HepG2 (cell line): ENCODE measurements around the gene SNUPN. TPM values are rescaled to one million over a fixed set of nuclear protein-coding genes. Genes with fewer than 3 reads are reported as not detected.

Experiments used
- NBN ChIP-seq: fragments of 450-650 bp; conservative IDR thresholded peaks from 2 replicates; pipeline ENCODE4 v1.6.1; 2017
- POLR2AphosphoS5 ChIP-seq: IDR thresholded peaks from 2 replicates; pipeline ENCODE4 v1.6.1; 2012; ENCODE audit warnings: low read depth, low read length
- RAD21 ChIP-seq: fragments of 450-650 bp; formaldehyde crosslinking; IDR thresholded peaks from 2 replicates; pipeline ENCODE4 v1.5.0; 2020; ENCODE audit warnings: mild to moderate bottlenecking
- SP4 ChIP-seq: sonication (generic); formaldehyde crosslinking; IDR thresholded peaks from 2 replicates; pipeline ENCODE4 v1.8.1; 2023; ENCODE audit warnings: mild to moderate bottlenecking, missing genetic modification reagents
- SRSF4 ChIP-seq: fragments of 200-400 bp; formaldehyde crosslinking; IDR thresholded peaks from one replicate; pipeline ENCODE4 v1.6.1; 2018; ENCODE audit warnings: mild to moderate bottlenecking, low read depth, low read length, moderate library complexity; ENCODE audit not compliant: poor library complexity, severe bottlenecking
- ZBTB38 ChIP-seq: sonication (generic); formaldehyde crosslinking; IDR thresholded peaks from 2 replicates; pipeline ENCODE4 v1.5.1; 2020; ENCODE audit warnings: mild to moderate bottlenecking, missing genetic modification reagents
- ZNF33A ChIP-seq: sonication (generic); formaldehyde crosslinking; IDR thresholded peaks from 2 replicates; pipeline ENCODE4 v1.5.1; 2020; ENCODE audit warnings: missing genetic modification reagents, mild to moderate bottlenecking, moderate library complexity, borderline replicate concordance
- ZNF431 ChIP-seq: sonication (generic); formaldehyde crosslinking; IDR thresholded peaks from 2 replicates; pipeline ENCODE4 v1.9.0; 2022; ENCODE audit warnings: missing genetic modification reagents, low read depth, mild to moderate bottlenecking, borderline replicate concordance
- ZNF629 ChIP-seq: sonication (generic); formaldehyde crosslinking; conservative IDR thresholded peaks from 2 replicates; pipeline ENCODE4 v1.5.0; 2020; ENCODE audit warnings: missing genetic modification reagents
- polyA plus RNA-seq, 8 experiments: library from polyadenylated mRNA; depleted of rRNA in 3 of 8; stranded (reverse) in 7 of 8; unstranded in 1 of 8; fragments of >200 nt; fragmentation: Illumina TruSeq in 4 of 8; extraction: Trizol in 4 of 8; gene quantifications; 2 replicates each; pipeline versions ENCODE4 v1.2.1 to v1.2.3, GENCODE V29; 2011 to 2016; ENCODE audit warnings: low read depth in 4 of 8, missing spikeins in 1 of 8, mixed read lengths in 1 of 8; ENCODE audit not compliant: insufficient read depth in 1 of 8
- total RNA-seq, 5 experiments: library from RNA; depleted of rRNA; stranded (reverse); fragments of >200 nt; fragmentation: Illumina TruSeq; extraction: Trizol; gene quantifications; 2 replicates each; pipeline ENCODE4 v1.2.3, GENCODE V29; 2016; ENCODE audit warnings: low read depth in 1 of 5
- TF ChIP-seq, protein P1 (sequence below): sonication (generic); formaldehyde crosslinking; IDR thresholded peaks from 2 replicates; pipeline ENCODE4 v1.4.0; 2020; ENCODE audit warnings: low read depth, missing genetic modification reagents
- TF ChIP-seq, protein P2 (sequence below): sonication (generic); formaldehyde crosslinking; IDR thresholded peaks from 2 replicates; pipeline ENCODE4 v1.8.0; 2022; ENCODE audit warnings: mild to moderate bottlenecking, missing genetic modification reagents, borderline replicate concordance
- TF ChIP-seq, protein P3 (sequence below): IDR thresholded peaks from 2 replicates; pipeline ENCODE4 v1.6.1; 2016; ENCODE audit warnings: low read depth, missing genetic modification reagents, missing compliant biosample characterization
- TF ChIP-seq, protein P4 (sequence below): IDR thresholded peaks from 2 replicates; pipeline ENCODE4 v1.6.1; 2016; ENCODE audit warnings: low read depth, control low read depth

The SNUPN gene
- total and polyA plus RNA-seq, 2 of the 13 experiments (the other 11 are each of a cell fraction or from before 2014, with no cell fraction given): 9.0 to 16.4 TPM

DNA sequence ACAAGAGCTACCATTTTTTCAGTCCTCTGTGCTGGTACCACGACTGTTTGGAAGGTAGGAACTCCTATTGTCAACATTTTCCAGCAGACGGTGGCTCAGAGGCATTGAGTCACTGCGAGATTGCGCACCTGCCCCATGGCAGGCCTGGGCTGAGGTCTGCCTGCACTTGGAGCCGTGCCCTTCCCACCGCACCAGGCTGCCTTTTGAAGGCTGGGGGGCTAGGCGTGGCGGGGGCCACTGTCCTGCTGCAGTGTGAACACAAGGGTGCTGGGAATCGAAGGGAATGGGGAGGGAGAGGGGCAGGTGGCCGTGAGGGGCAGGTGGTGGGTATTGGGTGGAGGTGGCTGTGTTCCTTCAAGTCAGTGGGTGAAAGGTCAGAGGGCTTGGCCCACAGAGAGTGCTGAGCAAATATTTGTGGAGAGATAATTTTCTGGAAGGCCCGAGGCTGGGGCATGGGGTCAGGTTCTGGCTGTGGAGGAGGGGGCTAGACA lies 38.5 kb upstream of the SNUPN start (continued):
- TF ChIP-seq, protein P1, sequence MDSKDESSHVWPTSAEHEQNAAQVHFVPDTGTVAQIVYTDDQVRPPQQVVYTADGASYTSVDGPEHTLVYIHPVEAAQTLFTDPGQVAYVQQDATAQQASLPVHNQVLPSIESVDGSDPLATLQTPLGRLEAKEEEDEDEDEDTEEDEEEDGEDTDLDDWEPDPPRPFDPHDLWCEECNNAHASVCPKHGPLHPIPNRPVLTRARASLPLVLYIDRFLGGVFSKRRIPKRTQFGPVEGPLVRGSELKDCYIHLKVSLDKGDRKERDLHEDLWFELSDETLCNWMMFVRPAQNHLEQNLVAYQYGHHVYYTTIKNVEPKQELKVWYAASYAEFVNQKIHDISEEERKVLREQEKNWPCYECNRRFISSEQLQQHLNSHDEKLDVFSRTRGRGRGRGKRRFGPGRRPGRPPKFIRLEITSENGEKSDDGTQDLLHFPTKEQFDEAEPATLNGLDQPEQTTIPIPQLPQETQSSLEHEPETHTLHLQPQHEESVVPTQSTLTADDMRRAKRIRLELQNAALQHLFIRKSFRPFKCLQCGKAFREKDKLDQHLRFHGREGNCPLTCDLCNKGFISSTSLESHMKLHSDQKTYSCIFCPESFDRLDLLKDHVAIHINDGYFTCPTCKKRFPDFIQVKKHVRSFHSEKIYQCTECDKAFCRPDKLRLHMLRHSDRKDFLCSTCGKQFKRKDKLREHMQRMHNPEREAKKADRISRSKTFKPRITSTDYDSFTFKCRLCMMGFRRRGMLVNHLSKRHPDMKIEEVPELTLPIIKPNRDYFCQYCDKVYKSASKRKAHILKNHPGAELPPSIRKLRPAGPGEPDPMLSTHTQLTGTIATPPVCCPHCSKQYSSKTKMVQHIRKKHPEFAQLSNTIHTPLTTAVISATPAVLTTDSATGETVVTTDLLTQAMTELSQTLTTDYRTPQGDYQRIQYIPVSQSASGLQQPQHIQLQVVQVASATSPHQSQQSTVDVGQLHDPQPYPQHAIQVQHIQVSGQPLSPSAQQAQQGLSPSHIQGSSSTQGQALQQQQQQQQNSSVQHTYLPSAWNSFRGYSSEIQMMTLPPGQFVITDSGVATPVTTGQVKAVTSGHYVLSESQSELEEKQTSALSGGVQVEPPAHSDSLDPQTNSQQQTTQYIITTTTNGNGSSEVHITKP (CRISPR knock-in tag): no peak
- TF ChIP-seq POLR2AphosphoS5 (no peak), RAD21 (CRISPR knock-in tag) (0 out of 2 replicates have a peak, but pooled peaks have one; percentile 13), ZNF431 (CRISPR knock-in tag) (no peak), SP4 (peak; percentile 41; the same call in 1 of the 2 replicates), ZNF33A (CRISPR knock-in tag) (no peak), NBN (no peak), SRSF4 (no peak), ZBTB38 (CRISPR knock-in tag) (0 out of 2 replicates have a peak, but pooled peaks have one; percentile 18), ZNF629 (CRISPR knock-in tag) (no peak)
- TF ChIP-seq, protein P2, sequence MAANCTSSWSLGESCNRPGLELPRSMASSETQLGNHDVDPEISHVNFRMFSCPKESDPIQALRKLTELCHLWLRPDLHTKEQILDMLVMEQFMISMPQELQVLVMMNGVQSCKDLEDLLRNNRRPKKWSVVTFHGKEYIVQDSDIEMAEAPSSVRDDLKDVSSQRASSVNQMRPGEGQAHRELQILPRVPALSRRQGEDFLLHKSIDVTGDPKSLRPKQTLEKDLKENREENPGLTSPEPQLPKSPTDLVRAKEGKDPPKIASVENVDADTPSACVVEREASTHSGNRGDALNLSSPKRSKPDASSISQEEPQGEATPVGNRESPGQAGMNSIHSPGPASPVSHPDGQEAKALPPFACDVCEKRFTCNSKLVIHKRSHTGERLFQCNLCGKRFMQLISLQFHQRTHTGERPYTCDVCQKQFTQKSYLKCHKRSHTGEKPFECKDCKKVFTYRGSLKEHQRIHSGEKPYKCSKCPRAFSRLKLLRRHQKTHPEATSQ: no peak
- TF ChIP-seq, protein P3, sequence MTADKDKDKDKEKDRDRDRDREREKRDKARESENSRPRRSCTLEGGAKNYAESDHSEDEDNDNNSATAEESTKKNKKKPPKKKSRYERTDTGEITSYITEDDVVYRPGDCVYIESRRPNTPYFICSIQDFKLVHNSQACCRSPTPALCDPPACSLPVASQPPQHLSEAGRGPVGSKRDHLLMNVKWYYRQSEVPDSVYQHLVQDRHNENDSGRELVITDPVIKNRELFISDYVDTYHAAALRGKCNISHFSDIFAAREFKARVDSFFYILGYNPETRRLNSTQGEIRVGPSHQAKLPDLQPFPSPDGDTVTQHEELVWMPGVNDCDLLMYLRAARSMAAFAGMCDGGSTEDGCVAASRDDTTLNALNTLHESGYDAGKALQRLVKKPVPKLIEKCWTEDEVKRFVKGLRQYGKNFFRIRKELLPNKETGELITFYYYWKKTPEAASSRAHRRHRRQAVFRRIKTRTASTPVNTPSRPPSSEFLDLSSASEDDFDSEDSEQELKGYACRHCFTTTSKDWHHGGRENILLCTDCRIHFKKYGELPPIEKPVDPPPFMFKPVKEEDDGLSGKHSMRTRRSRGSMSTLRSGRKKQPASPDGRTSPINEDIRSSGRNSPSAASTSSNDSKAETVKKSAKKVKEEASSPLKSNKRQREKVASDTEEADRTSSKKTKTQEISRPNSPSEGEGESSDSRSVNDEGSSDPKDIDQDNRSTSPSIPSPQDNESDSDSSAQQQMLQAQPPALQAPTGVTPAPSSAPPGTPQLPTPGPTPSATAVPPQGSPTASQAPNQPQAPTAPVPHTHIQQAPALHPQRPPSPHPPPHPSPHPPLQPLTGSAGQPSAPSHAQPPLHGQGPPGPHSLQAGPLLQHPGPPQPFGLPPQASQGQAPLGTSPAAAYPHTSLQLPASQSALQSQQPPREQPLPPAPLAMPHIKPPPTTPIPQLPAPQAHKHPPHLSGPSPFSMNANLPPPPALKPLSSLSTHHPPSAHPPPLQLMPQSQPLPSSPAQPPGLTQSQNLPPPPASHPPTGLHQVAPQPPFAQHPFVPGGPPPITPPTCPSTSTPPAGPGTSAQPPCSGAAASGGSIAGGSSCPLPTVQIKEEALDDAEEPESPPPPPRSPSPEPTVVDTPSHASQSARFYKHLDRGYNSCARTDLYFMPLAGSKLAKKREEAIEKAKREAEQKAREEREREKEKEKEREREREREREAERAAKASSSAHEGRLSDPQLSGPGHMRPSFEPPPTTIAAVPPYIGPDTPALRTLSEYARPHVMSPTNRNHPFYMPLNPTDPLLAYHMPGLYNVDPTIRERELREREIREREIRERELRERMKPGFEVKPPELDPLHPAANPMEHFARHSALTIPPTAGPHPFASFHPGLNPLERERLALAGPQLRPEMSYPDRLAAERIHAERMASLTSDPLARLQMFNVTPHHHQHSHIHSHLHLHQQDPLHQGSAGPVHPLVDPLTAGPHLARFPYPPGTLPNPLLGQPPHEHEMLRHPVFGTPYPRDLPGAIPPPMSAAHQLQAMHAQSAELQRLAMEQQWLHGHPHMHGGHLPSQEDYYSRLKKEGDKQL (CRISPR knock-in tag): no peak
- TF ChIP-seq, protein P4, sequence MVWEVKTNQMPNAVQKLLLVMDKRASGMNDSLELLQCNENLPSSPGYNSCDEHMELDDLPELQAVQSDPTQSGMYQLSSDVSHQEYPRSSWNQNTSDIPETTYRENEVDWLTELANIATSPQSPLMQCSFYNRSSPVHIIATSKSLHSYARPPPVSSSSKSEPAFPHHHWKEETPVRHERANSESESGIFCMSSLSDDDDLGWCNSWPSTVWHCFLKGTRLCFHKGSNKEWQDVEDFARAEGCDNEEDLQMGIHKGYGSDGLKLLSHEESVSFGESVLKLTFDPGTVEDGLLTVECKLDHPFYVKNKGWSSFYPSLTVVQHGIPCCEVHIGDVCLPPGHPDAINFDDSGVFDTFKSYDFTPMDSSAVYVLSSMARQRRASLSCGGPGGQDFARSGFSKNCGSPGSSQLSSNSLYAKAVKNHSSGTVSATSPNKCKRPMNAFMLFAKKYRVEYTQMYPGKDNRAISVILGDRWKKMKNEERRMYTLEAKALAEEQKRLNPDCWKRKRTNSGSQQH: no peak
